Colonic mucosa (tissue), 4 donors: ENCODE data around the gene SLC38A8. TPM values are rescaled to one million over a fixed set of nuclear protein-coding genes. Genes with fewer than 3 reads are reported as not detected.

Experiments
- DNase-seq: peaks from one replicate; pipeline ENCODE4 v3.0.0-alpha.2; 2020
- H3K27ac ChIP-seq: fragments of 200-600 bp; one replicate; pipeline ENCODE4 v1.8.0; 2021
- H3K27me3 ChIP-seq: fragments of 200-600 bp; one replicate; pipeline ENCODE4 v1.8.0; 2021
- H3K36me3 ChIP-seq: fragments of 200-600 bp; one replicate; pipeline ENCODE4 v1.8.0; 2021
- H3K4me1 ChIP-seq: fragments of 200-600 bp; one replicate; pipeline ENCODE4 v1.8.0; 2021; ENCODE audit warnings: mild to moderate bottlenecking
- H3K4me3 ChIP-seq: fragments of 200-600 bp; one replicate; pipeline ENCODE4 v1.8.0; 2021
- H3K9ac ChIP-seq, 2 donors: one replicate each; pipeline ENCODE4 v1.7.0; 2013; ENCODE audit warnings: control low read depth in 2 of 2, low read depth in 2 of 2, low read length in 2 of 2
- H3K9me3 ChIP-seq: fragments of 200-600 bp; one replicate; pipeline ENCODE4 v1.8.0; 2021
- CTCF ChIP-seq: fragments of 200-600 bp; IDR thresholded peaks from one replicate; pipeline ENCODE4 v1.8.0; 2022; ENCODE audit warnings: antibody characterized with exemption, mild to moderate bottlenecking
- intact Hi-C: fragments of 100-400 bp; cut with DNase I; formaldehyde crosslinking; loops from one replicate; pipeline ENCODE4 v1.14.1; 2022
- total RNA-seq, 2 donors: library from RNA; stranded (reverse); fragmentation: NEBNext Ultra II Directional in 1 of 2; extraction: Animal tissue kit (Norgen Biotek cat#: 25700) in 1 of 2; gene quantifications; one replicate each; pipeline ENCODE4 v1.2.1, GENCODE V29; 2021
- donor health status: healthy.
- donor health status: DM: no; HTN: no; CAD: no.
- donor health status: DM: no; HTN: no; CAD: no.

Gene SLC38A8
- total RNA-seq, 2 donors from 2014 or later = not detected

- DNase-seq = no peak
- TF ChIP-seq CTCF = no peak
Observed at GRCh38 chr16:83967091-83967490, 75.5 kb downstream of the SLC38A8 start.

GRCh38 chr16:83966153-83966696 is 76.4 kb downstream of the SLC38A8 start:
- TF ChIP-seq CTCF = no peak
- Histone ChIP-seq H3K36me3 (no peaks in the 10 kb centered on the region), H3K4me3 (no peak overlapping the region), H3K4me1 (no peaks in the 10 kb centered on the region), H3K9ac (no peak overlapping the region), H3K9me3 (no peaks in the 10 kb centered on the region), H3K27ac (no peak overlapping the region), H3K27me3 (peaks cover 13% of the 10 kb centered on the region)
- intact Hi-C loops = loop anchor here (5.0 to 10.0 kb wide), 3 partner anchors 96 to 519 kb away; partner anchors contain the start of gene TAF1C
- no peak for DNase-seq

More at GRCh38 chr16:83967091-83967490, 75.5 kb downstream of the SLC38A8 start:
- intact Hi-C loops = loop anchor here (5.0 to 10.0 kb wide), 3 partner anchors 95 to 518 kb away; partner anchors contain the start of gene TAF1C
- H3K4me1 ChIP-seq = no peaks in the 10 kb centered on the region
- no peak overlapping the region for H3K4me3 ChIP-seq
- no peak overlapping the region for H3K9ac ChIP-seq
- H3K36me3 ChIP-seq = no peaks in the 10 kb centered on the region
- no peaks in the 10 kb centered on the region for H3K9me3 ChIP-seq
- H3K27me3 ChIP-seq = peaks cover 13% of the 10 kb centered on the region
- no peak overlapping the region for H3K27ac ChIP-seq

GRCh38 chr16:83965444-83966152 is 77.0 kb downstream of the SLC38A8 start:
- H3K4me3 ChIP-seq = no peak overlapping the region
- peaks cover 13% of the 10 kb centered on the region for H3K27me3 ChIP-seq
- no peak overlapping the region for H3K9ac ChIP-seq
- TF ChIP-seq CTCF = no peak
- no peak for DNase-seq
- no peaks in the 10 kb centered on the region for H3K4me1 ChIP-seq
- H3K9me3 ChIP-seq = no peaks in the 10 kb centered on the region
- no peaks in the 10 kb centered on the region for H3K36me3 ChIP-seq
- no peak overlapping the region for H3K27ac ChIP-seq
- intact Hi-C loops = loop anchor here (5.0 to 10.0 kb wide), 3 partner anchors 97 to 519 kb away; partner anchors contain the start of gene TAF1C

GRCh38 chr16:83964684-83965443 is 77.7 kb downstream of the SLC38A8 start:
- no peak overlapping the region for H3K4me3 ChIP-seq
- no peaks in the 10 kb centered on the region for H3K9me3 ChIP-seq
- H3K36me3 ChIP-seq = no peaks in the 10 kb centered on the region
- intact Hi-C loops = loop anchor here (5.0 to 10.0 kb wide), 3 partner anchors 97 to 520 kb away; partner anchors contain the start of gene TAF1C
- no peak overlapping the region for H3K27ac ChIP-seq
- peaks cover 11% of the 10 kb centered on the region for H3K27me3 ChIP-seq
- H3K4me1 ChIP-seq = no peaks in the 10 kb centered on the region
- no peak overlapping the region for H3K9ac ChIP-seq
- DNase-seq = no peak
- no peak for TF ChIP-seq CTCF
